Upper lobe of right lung (tissue), 1 donor: ENCODE results near the gene ADAMTSL1. TPM values are rescaled to one million over a fixed set of nuclear protein-coding genes. Genes with fewer than 3 reads are reported as not detected.

ENCODE experiments used
- ATAC-seq: fragments of 200-7000 bp; cut with Tn5 transposase; one replicate; pipeline ENCODE4 v1.9.1; 2020; ENCODE audit warnings: mild to moderate bottlenecking, moderate library complexity
- DNase-seq: peaks from one replicate; pipeline ENCODE4 v3.0.0-alpha.2; 2020
- H3K27ac ChIP-seq: fragments of 200-600 bp; one replicate; pipeline ENCODE4 v1.8.0; 2022
- H3K27me3 ChIP-seq: fragments of 200-600 bp; one replicate; pipeline ENCODE4 v1.8.0; 2022; ENCODE audit warnings: mild to moderate bottlenecking
- H3K36me3 ChIP-seq: fragments of 200-600 bp; one replicate; pipeline ENCODE4 v1.8.0; 2022
- H3K4me1 ChIP-seq: fragments of 200-600 bp; one replicate; pipeline ENCODE4 v1.8.0; 2022
- H3K4me3 ChIP-seq: fragments of 200-600 bp; one replicate; pipeline ENCODE4 v1.8.0; 2022; ENCODE audit warnings: mild to moderate bottlenecking
- H3K9me3 ChIP-seq: fragments of 200-600 bp; one replicate; pipeline ENCODE4 v1.8.0; 2022
- CTCF ChIP-seq: fragments of 200-600 bp; IDR thresholded peaks from one replicate; pipeline ENCODE4 v1.8.0; 2022; ENCODE audit warnings: antibody characterized with exemption
- intact Hi-C: fragments of 100-400 bp; cut with DNase I; formaldehyde crosslinking; loops from one replicate; pipeline ENCODE4 v1.11.0; 2022
- total RNA-seq: library from RNA; stranded (reverse); fragmentation: NEBNext Ultra II Directional; extraction: Animal tissue kit (Norgen Biotek cat#: 25700); gene quantifications from one replicate; pipeline ENCODE4 v1.2.1, GENCODE V29; 2021
- donor health status: DM: no; HTN: yes; CAD: no; lungs with severe emphysema.

ADAMTSL1 gene
- total RNA-seq, 1 donor from 2014 or later, result 7.3 TPM

- intact Hi-C loops, result no loop called here
- no peak for ATAC-seq
- H3K4me1 ChIP-seq, result no peaks in the 10 kb centered on the region
These were observed 381.7 kb downstream of the ADAMTSL1 start for GRCh38 chr9:18855656-18856055.

GRCh38 chr9:18857334-18857733 lies 383.4 kb downstream of the ADAMTSL1 start:
- no peak for TF ChIP-seq CTCF
- no peak for ATAC-seq
- no peaks in the 10 kb centered on the region for H3K36me3 ChIP-seq
- H3K4me1 ChIP-seq, result no peaks in the 10 kb centered on the region
- no peak for DNase-seq
- intact Hi-C loops, result no loop called here
- no peak overlapping the region for H3K27ac ChIP-seq
- no peaks in the 10 kb centered on the region for H3K27me3 ChIP-seq
- no peaks in the 10 kb centered on the region for H3K9me3 ChIP-seq
- no peak overlapping the region for H3K4me3 ChIP-seq

More at GRCh38 chr9:18855656-18856055, 381.7 kb downstream of the ADAMTSL1 start:
- Histone ChIP-seq H3K27me3 (no peaks in the 10 kb centered on the region), H3K27ac (no peak overlapping the region), H3K36me3 (no peaks in the 10 kb centered on the region), H3K4me3 (no peak overlapping the region), H3K9me3 (no peaks in the 10 kb centered on the region)
- no peak for DNase-seq
- TF ChIP-seq CTCF, result no peak

- Histone ChIP-seq H3K36me3 (no peaks in the 10 kb centered on the region), H3K27me3 (no peaks in the 10 kb centered on the region), H3K4me3 (no peak overlapping the region), H3K27ac (no peak overlapping the region), H3K4me1 (no peaks in the 10 kb centered on the region), H3K9me3 (no peaks in the 10 kb centered on the region)
- ATAC-seq (no peak), DNase-seq (no peak)
- no peak for TF ChIP-seq CTCF
- intact Hi-C loops, result no loop called here
These were observed 383.8 kb downstream of the ADAMTSL1 start for GRCh38 chr9:18857769-18858168.

- Histone ChIP-seq H3K4me3 (no peak overlapping the region), H3K9me3 (no peaks in the 10 kb centered on the region), H3K27ac (no peak overlapping the region), H3K27me3 (no peaks in the 10 kb centered on the region), H3K36me3 (no peaks in the 10 kb centered on the region), H3K4me1 (no peaks in the 10 kb centered on the region)
- ATAC-seq, result peak; percentile 36
- intact Hi-C loops, result no loop called here
- DNase-seq, result no peak
- no peak for TF ChIP-seq CTCF
These were observed 387.9 kb downstream of the ADAMTSL1 start for GRCh38 chr9:18861609-18862544.

GRCh38 chr9:18863791-18864190 lies 389.8 kb downstream of the ADAMTSL1 start:
- TF ChIP-seq CTCF, result no peak
- no peaks in the 10 kb centered on the region for H3K4me1 ChIP-seq
- no peaks in the 10 kb centered on the region for H3K9me3 ChIP-seq
- DNase-seq (no peak), ATAC-seq (no peak)
- no peaks in the 10 kb centered on the region for H3K36me3 ChIP-seq
- no peak overlapping the region for H3K27ac ChIP-seq
- no peak overlapping the region for H3K4me3 ChIP-seq
- intact Hi-C loops, result no loop called here
- H3K27me3 ChIP-seq, result no peaks in the 10 kb centered on the region
